GM18508 (cell line): ENCODE measurements around the gene CXCR4.
A peak's percentile ranks its signal among the peaks of the same experiment; 100 is the strongest.

ENCODE experiments used
- ATAC-seq: cut with Tn5 transposase; IDR thresholded peaks from one replicate; pipeline ENCODE4 v1.9.1; 2021; ENCODE audit warnings: moderate number of reproducible peaks; ENCODE audit not compliant: insufficient read depth, unreplicated experiment

CXCR4 gene

GRCh38 chr2:136131961-136132824 lies 14.2 kb upstream of the CXCR4 start:
- ATAC-seq: peak; percentile 78

- ATAC-seq: no peak
These were observed 13.6 kb upstream of the CXCR4 start for GRCh38 chr2:136131484-136131960.

GRCh38 chr2:136130511-136130910 lies 12.6 kb upstream of the CXCR4 start:
- no peak for ATAC-seq

- no peak for ATAC-seq
These were observed 12.1 kb upstream of the CXCR4 start for GRCh38 chr2:136130045-136130444.

- ATAC-seq: no peak
These were observed 11.7 kb upstream of the CXCR4 start for GRCh38 chr2:136129601-136130000.

- no peak for ATAC-seq
These were observed 11.0 kb upstream of the CXCR4 start for GRCh38 chr2:136128905-136129304.

- ATAC-seq: no peak
These were observed 10.4 kb upstream of the CXCR4 start for GRCh38 chr2:136128366-136128765.

- ATAC-seq: no peak
These were observed 9.4 kb upstream of the CXCR4 start for GRCh38 chr2:136127356-136127755.

- ATAC-seq: no peak
These were observed 8.5 kb upstream of the CXCR4 start for GRCh38 chr2:136126421-136126926.

GRCh38 chr2:136126021-136126420 lies 8.1 kb upstream of the CXCR4 start:
- ATAC-seq: no peak

GRCh38 chr2:136125236-136125635 lies 7.3 kb upstream of the CXCR4 start:
- no peak for ATAC-seq

- ATAC-seq: no peak
These were observed 6.9 kb upstream of the CXCR4 start for GRCh38 chr2:136124805-136125204.

GRCh38 chr2:136122661-136123060 lies 4.7 kb upstream of the CXCR4 start:
- no peak for ATAC-seq

- ATAC-seq: no peak
These were observed 3.4 kb upstream of the CXCR4 start for GRCh38 chr2:136121204-136121910.

- no peak for ATAC-seq
These were observed 2.0 kb upstream of the CXCR4 start for GRCh38 chr2:136119717-136120675.

GRCh38 chr2:136118819-136119716 lies 1.1 kb upstream of the CXCR4 start:
- ATAC-seq: no peak

- no peak for ATAC-seq
These were observed 533 bp downstream of the CXCR4 start for GRCh38 chr2:136117391-136117841.

GRCh38 chr2:136116813-136117390 lies 1.0 kb downstream of the CXCR4 start:
- ATAC-seq: peak; percentile 43
